Sigmoid colon (tissue), 7 donors: Measurements from ENCODE around the gene NKPD1. TPM values are rescaled to one million over a fixed set of nuclear protein-coding genes. Genes with fewer than 3 reads are reported as not detected.

Experiments used
- DNase-seq: peaks from one replicate; pipeline ENCODE4 v3.0.0-alpha.2; 2019
- H3K27ac ChIP-seq, 4 donors: fragments of 200-600 bp; sonication (generic); one replicate each; pipeline ENCODE4 v1.5.1; 2016 to 2019; ENCODE audit warnings: mild to moderate bottlenecking in 1 of 4
- H3K27me3 ChIP-seq, 3 donors: fragments of 200-600 bp; sonication (generic); one replicate each; pipeline ENCODE4 v1.5.1; 2019; ENCODE audit warnings: mild to moderate bottlenecking in 1 of 3
- H3K36me3 ChIP-seq, 4 donors: fragments of 200-600 bp; sonication (generic); one replicate each; pipeline ENCODE4 v1.5.1; 2016 to 2019
- H3K4me1 ChIP-seq, 4 donors: fragments of 200-600 bp; sonication (generic); one replicate each; pipeline ENCODE4 v1.5.1; 2017 to 2019
- H3K4me3 ChIP-seq, 4 donors: fragments of 200-600 bp; sonication (generic); one replicate each; pipeline ENCODE4 v1.5.1; 2017 to 2019; ENCODE audit warnings: mild to moderate bottlenecking in 2 of 4, moderate library complexity in 1 of 4
- H3K9me3 ChIP-seq, 4 donors: fragments of 200-600 bp in 3 of 4; sonication (generic) in 3 of 4; one replicate each; pipeline versions ENCODE4 v1.5.1 to v1.6.1; 2013 to 2019
- CTCF ChIP-seq, 4 experiments: fragments of 450-650 bp in 3 of 4; fragments of 200-600 bp in 1 of 4; IDR thresholded peaks; one replicate each; pipeline ENCODE4 v1.5.1; 2016 to 2019; ENCODE audit warnings: antibody characterized with exemption in 4 of 4, mild to moderate bottlenecking in 3 of 4, moderate library complexity in 2 of 4
- EP300 ChIP-seq, 4 donors: sonication (generic); formaldehyde crosslinking; IDR thresholded peaks; one replicate each; pipeline ENCODE4 v1.6.1; 2017; ENCODE audit warnings: antibody characterized with exemption in 4 of 4
- POLR2A ChIP-seq, 2 donors: fragments of 450-650 bp; IDR thresholded peaks; one replicate each; pipeline ENCODE4 v1.6.1; 2016; ENCODE audit warnings: antibody characterized with exemption in 2 of 2, mild to moderate bottlenecking in 2 of 2, moderate library complexity in 2 of 2
- POLR2AphosphoS5 ChIP-seq, 4 donors: sonication (generic); formaldehyde crosslinking; IDR thresholded peaks; one replicate each; pipeline ENCODE4 v1.6.1; 2017; ENCODE audit warnings: antibody characterized with exemption in 4 of 4
- WGBS, 2 donors: extraction: QIAGEN DNeasy Blood & Tissue Kit; methylation state at CpG; one replicate each; pipeline ENCODE4 v1.1.7; 2013; 5-methylcytosine and 5-hydroxymethylcytosine counted together
- intact Hi-C: fragments of 100-400 bp; cut with DNase I; formaldehyde crosslinking; loops from one replicate; pipeline ENCODE4 v1.15.1; 2023
- polyA plus RNA-seq, 3 donors: library from polyadenylated mRNA; stranded (reverse); fragments of 200-250 nt; gene quantifications; one replicate each; pipeline ENCODE4 v1.2.3, GENCODE V29; 2013
- total RNA-seq, 4 donors: library from RNA; depleted of rRNA; stranded (reverse); fragments of >200 nt; gene quantifications; one replicate each; pipeline ENCODE4 v1.1.0, GENCODE V29; 2016
- donor health status: healthy with polysubstance abuse.
- donor health status: Bipolar disorder and iron deficiency.
- donor health status: healthy.

Gene NKPD1
- total and polyA plus RNA-seq, 7 donors: 0.12 to 0.83 TPM; not detected in 5

- TF ChIP-seq POLR2A (IDR thresholded peaks at IDR 0.05) (no peak), EP300 (IDR thresholded peaks at IDR 0.05) (no peak), CTCF (IDR thresholded peaks at IDR 0.05) (no peak), POLR2AphosphoS5 (IDR thresholded peaks at IDR 0.05) (no peak)
- peaks cover 0 to 12% (median 5%) of the 10 kb centered on the region in 4 donors for H3K36me3 ChIP-seq
- WGBS, 2 donors: 36 to 60% methylated on average over 4 of the region's 4 CpGs
- peaks cover 0 to 28% (median 24%) of the 10 kb centered on the region in 4 donors for H3K4me1 ChIP-seq
- peaks cover 29 to 53% (median 41%) of the 10 kb centered on the region in 3 donors for H3K27me3 ChIP-seq
- intact Hi-C loops: no loop called here
- DNase-seq: no peak
- H3K27ac ChIP-seq: no peak overlapping the region
- no peak overlapping the region for H3K4me3 ChIP-seq
- no peaks in the 10 kb centered on the region for H3K9me3 ChIP-seq
Measured at GRCh38 chr19:45150751-45151281, 10.0 kb downstream of the NKPD1 start.

GRCh38 chr19:45150180-45150579, 10.6 kb downstream of the NKPD1 start:
- Histone ChIP-seq H3K36me3 (peaks cover 1 to 18% (median 12%) of the 10 kb centered on the region in 4 donors), H3K4me1 (peaks cover 0 to 28% (median 24%) of the 10 kb centered on the region in 4 donors), H3K9me3 (no peaks in the 10 kb centered on the region), H3K27me3 (peaks cover 29 to 51% (median 41%) of the 10 kb centered on the region in 3 donors), H3K4me3 (no peak overlapping the region), H3K27ac (no peak overlapping the region)
- no peak for DNase-seq
- TF ChIP-seq EP300 (IDR thresholded peaks at IDR 0.05): no peak
- no peak for TF ChIP-seq POLR2AphosphoS5 (IDR thresholded peaks at IDR 0.05)
- TF ChIP-seq CTCF (IDR thresholded peaks at IDR 0.05): no peak
- no peak for TF ChIP-seq POLR2A (IDR thresholded peaks at IDR 0.05)
- WGBS, 2 donors: 94 to 95% methylated on average over 4 of the region's 4 CpGs
- intact Hi-C loops: no loop called here

- Histone ChIP-seq H3K27me3 (peaks cover 29 to 46% (median 41%) of the 10 kb centered on the region in 3 donors), H3K9me3 (no peaks in the 10 kb centered on the region), H3K4me1 (peaks cover 0 to 26% (median 24%) of the 10 kb centered on the region in 4 donors), H3K4me3 (no peak overlapping the region), H3K27ac (no peak overlapping the region), H3K36me3 (peaks cover 7 to 25% (median 16%) of the 10 kb centered on the region in 4 donors)
- DNase-seq: no peak
- intact Hi-C loops: no loop called here
- no peak for TF ChIP-seq POLR2A (IDR thresholded peaks at IDR 0.05)
- no peak for TF ChIP-seq EP300 (IDR thresholded peaks at IDR 0.05)
- TF ChIP-seq CTCF (IDR thresholded peaks at IDR 0.05): no peak
- no peak for TF ChIP-seq POLR2AphosphoS5 (IDR thresholded peaks at IDR 0.05)
- WGBS, 2 donors: 83 to 88% methylated on average over 9 of the region's 9 CpGs
Measured at GRCh38 chr19:45149129-45149528, 11.7 kb downstream of the NKPD1 start.

GRCh38 chr19:45147835-45148676, 12.7 kb downstream of the NKPD1 start:
- H3K9me3 ChIP-seq: no peaks in the 10 kb centered on the region
- no peak overlapping the region for H3K27ac ChIP-seq
- peaks cover 0 to 15% (median 15%) of the 10 kb centered on the region in 4 donors for H3K4me1 ChIP-seq
- TF ChIP-seq CTCF (IDR thresholded peaks at IDR 0.05) (no peak), EP300 (IDR thresholded peaks at IDR 0.05) (no peak), POLR2AphosphoS5 (IDR thresholded peaks at IDR 0.05) (no peak), POLR2A (IDR thresholded peaks at IDR 0.05) (no peak)
- peaks cover 13 to 35% (median 21%) of the 10 kb centered on the region in 4 donors for H3K36me3 ChIP-seq
- DNase-seq: no peak
- WGBS, 2 donors: 88 to 89% methylated on average over 18 of the region's 18 CpGs
- intact Hi-C loops: no loop called here
- H3K27me3 ChIP-seq: peaks cover 27 to 35% (median 30%) of the 10 kb centered on the region in 3 donors
- no peak overlapping the region for H3K4me3 ChIP-seq
